HG02840 (cell line): ENCODE results near the gene ZNF808.
"Not testable (repeated sequence)": the region's sequence is repeated elsewhere in the genome, so short reads cannot be mapped to it uniquely, and the experiment has no call there.

Source experiments
- ATAC-seq: cut with Tn5 transposase; IDR thresholded peaks from one replicate; pipeline ENCODE4 v1.9.1; 2021; ENCODE audit warnings: mild to moderate bottlenecking, moderate library complexity, moderate number of reproducible peaks; ENCODE audit not compliant: unreplicated experiment, low FRiP score

Gene ZNF808

DNA sequence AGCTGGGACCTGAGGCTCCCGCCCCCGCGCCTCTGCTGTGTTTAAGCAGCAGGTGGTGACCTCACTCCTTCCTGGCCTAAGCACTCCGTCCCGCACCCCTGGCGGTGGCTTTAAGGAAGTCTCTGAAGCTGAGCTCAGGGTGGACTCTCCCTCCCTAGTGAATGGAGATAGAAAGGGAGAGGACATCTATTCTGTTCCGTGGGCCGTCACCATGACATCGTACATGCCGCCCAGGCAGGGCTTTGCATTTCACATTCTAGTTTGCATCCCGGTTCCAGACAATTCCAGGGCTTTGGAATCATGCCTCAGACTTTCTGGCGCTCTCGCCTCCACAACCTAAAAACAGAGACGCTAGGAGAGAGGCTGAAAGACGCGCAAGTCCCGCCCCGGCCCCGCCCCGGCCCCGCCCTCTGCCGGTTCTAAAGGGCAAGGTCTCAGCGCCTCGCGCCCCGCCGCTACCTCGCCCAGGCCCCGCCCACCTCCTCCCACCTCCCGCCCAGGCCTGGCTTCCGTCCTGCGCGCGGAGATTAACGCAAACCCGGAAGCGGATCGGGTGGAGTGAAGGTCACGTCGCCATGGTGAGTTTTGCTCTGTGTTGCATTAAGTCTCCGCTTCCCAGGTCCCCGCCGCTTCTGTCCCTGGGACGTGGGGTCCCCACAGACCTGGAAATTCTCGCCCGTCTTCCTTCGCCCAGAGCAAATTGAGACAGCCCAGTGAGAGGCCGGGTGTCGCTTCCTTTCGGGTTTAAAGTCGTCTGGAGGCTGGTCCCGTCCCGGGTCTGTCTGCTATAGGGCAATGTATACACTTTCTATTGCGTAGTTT lies at the start of gene ZNF808:
Gene ZNF808, plus strand, starts transcription at position 535 of the 822 bp plus-strand sequence. CDS start 15,617 bp downstream, outside the sequence.
- ATAC-seq = peak; percentile 86

DNA sequence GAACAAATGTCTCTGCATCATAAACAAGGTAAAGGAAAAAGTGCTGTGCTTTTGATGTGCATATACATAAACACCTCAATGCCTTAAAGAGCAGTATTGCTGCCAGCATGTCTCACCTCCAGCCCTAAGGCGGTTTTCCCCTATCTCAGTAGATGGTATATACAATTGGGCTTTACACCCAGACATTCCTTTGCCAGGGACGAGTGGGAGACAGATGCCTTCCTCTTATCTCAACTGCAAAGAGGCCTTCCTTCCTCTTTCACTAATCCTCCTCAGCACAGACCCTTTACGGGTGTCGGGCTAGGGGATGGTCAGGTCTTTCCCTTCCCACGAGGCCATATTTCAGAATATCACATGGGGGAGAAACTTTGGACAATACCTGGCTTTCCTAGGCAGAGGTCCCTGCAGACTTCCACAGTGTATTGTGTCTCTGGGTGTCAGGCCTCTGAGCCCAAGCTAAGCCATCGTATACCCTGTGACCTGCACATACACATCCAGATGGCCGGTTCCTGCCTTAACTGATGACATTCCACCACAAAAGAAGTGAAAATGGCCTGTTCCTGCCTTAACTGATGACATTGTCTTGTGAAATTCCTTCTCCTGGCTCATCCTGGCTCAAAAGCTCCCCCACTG lies 43.2 kb upstream of the ZNF808 start:
- ATAC-seq = not testable (repeated sequence)

DNA sequence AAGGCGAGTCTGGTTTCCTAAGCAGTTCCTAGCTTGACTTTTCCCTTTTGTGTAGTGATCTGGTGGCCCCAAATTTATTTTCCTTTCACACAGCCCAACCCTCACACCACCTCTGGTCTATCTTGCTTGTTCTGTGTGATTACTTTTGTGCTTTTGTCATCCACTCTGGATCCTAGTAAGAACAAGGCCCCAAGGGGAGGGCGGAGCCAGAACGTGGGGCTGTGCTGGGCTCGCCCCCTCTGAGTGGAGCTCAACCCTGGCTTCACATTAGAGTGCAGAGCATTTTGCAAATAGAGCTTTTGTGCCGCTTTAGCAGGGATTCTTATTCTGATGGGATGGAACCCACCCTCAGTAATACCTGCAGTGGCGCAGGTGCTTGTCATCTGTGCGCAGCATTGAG lies 42.4 kb upstream of the ZNF808 start:
- not testable (repeated sequence) for ATAC-seq

DNA sequence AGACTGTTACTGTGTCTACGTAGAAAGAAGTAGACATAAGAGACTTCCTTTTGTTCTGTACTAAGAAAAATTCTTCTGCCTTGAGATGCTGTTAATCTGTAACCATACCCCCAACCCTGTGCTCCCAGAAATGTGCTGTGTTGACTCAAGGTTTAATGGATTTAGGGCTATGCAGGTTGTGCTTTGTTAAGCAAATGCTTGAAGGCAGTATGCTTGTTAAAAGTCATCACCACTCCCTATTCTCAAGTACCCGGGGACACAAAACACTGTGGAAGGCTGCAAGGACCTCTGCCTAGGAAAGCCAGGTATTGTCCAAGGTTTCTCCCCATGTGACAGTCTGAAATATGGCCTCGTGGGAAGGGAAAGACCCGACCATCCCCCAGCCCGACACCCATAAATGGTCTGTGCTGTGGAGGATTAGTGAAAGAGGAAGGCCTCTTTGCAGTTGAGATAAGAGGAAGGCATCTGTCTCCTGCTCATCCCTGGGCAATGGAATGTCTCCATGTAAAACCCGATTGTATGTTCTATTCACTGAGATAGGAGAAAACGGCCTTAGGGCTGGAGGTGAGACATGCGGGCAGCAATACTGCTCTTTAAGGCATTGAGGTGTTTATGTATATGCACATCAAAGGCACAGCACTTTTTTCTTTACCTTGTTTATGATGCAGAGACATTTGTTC lies 41.8 kb upstream of the ZNF808 start:
- ATAC-seq = not testable (repeated sequence)

DNA sequence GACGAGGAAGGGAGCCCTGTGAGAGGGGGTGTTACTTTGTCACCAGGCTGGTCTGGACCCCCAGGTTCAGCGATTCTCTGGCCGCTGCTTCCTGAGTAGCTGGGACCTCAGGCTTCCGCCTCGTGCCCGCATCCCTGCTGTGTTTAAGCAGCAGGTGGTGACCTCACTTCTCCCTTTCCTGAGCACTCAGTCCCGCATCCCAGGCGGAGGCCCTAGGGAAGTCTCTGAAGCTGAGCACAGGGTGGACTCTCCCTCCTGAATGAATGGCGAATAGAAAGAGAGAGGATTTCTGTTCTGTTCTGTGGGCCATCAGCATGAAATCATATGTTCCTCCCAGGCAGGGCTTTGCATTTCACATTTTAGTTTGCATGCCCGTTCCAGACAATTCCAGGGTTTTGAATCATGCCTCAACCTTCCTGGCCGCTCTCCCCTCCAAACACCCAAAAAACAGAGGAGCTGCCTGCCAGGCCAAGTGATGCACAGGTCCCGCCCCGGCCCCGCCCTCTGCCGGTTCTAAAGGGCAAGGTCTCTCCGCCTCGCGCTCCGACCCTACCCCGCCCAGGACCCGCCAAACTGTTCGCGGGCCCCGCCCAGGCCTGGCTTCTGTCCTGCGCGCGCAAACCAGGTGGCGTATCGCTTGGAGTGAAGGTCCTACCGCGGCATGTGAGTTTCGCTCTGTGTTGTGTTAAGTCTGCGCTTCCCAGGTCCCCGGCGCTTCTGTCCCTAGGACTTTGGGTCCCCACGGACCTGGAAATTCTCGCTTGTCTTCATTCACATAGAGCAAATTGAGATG lies 35.1 kb upstream of the ZNF808 start:
- ATAC-seq = no peak

DNA sequence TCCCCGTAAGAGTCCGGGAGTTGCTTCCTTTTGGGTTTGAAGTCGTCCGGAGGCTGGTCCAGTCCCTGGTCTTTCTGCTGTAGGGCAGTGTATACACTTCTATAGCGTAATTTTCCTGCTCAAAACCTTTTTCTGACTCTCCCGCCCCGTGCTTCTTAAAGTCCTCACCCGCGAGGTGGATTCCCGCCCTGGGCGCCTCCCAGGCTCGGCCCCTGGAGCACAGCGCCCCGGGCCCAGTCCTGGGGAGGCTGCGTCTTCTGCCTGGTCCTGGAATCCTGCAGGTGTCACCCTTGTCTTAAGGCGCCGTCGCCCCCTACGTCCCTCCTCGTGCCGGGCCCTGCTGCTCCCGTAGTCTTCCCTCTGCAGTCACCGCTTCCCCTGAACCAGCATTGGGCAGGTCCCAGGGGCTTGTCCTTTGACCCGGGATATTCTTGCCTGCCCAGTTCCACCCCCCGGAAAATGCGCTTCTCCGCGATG lies 34.4 kb upstream of the ZNF808 start:
- ATAC-seq = no peak

DNA sequence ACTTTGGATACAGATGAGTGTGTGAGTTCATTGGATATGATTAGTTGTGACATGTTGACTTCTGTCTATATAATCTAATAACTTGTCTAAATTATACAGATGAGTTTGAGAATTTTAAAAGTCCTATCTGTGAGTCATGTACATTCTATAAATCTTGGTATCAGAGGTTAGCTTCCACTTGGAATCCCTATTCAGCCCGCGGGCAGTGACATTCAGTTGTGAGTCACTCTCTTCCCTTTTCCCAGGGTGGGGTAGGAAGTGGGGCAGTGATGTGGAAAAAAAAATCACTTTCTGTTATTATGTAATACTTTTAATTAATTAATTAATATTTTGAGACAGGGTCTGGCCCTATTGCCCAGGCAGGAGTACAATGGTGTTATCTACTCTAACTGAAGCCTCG lies 33.0 kb upstream of the ZNF808 start:
- no peak for ATAC-seq

DNA sequence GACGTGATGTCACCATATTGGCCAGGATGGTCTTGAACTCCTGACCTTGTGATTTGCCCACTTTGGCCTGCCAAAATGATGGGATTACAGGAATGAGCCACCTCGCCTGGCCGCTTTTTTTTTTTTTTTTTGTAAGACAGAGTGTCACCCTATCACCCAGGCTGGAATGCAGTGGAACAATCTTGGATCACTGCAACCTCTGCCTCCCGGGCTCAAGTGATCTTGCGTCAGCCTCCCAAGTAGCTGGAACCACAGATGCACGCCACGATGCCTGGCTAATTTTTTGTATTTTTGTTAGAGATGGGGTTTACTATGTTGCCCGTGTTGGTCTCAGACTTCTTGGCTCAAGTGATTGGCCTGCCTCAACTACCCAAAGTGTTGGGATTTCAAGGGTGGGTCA lies 28.9 kb upstream of the ZNF808 start:
- no peak for ATAC-seq

DNA sequence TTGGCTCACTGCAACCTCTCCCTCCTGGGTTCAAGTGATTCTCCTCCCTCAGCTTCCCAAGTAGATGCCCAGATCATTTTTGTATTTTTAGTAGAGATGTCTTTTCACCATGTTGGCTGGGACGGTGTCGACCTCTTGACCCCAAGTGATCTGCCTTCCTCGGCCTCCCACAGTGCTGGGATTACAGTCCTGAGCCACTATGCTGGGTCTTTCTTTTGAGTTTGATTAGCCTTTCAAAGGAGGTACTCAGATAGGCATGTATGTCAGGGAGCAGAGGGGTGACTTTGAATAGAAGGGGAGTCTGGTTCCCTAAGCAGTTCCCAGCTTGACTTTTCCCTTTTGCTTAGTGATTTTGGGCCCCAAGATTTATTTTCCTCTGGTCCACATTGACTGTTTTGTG lies 27.0 kb upstream of the ZNF808 start:
- ATAC-seq = not testable (repeated sequence)

DNA sequence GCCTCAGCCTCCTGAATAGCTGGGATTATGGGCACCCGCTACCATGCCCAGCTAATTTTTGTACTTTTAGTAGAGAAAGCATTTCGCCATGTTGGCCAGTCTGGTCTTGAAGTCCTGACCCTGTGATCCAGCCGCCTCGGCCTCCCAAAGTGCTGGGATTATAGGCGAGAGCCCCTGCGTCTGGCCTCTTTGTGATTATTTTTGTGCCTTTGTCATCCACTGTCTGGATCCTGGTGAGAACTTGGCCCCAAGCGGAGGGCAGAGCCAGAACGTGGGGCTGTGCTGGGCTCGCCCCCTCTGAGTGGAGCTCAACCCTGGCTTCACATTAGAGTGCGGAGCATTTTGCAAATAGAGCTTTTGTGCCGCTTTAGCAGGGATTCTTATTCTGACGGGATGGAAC lies 26.5 kb upstream of the ZNF808 start:
- not testable (repeated sequence) for ATAC-seq

DNA sequence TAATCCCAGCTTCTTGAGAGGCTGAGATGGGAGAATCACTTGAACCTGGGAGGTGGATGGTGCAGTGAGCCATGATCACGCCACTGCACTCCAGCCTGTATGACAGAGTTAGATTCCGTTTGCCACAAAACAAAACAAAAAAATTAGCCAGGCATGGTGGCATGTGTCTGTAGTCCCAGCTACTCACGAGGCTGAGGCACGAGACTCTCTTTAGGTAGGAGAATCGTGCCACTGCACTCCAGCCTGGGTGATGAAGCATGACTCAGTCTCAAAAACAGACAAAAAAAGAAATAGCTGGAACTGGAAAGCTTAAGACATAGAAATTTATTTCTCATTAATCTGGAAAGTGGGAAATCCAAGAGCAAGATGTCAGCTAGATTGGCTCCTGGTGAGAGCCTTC lies 20.2 kb upstream of the ZNF808 start:
- ATAC-seq = no peak

DNA sequence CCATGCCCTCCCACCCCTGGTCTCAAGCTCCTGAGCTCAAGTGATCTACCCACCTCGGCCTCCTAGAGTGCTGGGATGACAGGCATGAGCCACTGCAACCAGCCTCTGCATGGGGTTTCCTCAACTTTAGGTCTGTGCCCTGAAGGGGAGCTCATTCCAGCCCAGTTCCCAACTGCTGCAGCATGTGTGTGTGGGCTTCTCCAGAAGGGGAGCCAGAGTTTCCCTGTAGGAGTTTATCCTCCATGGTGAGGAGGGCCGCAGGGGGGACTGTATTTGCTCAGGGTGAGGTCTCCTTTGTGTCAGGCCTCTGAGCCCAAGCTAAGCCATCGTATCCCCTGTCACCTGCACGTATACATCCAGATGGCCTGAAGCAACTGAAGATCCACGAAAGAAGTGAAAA lies 11.3 kb upstream of the ZNF808 start:
- ATAC-seq = no peak

DNA sequence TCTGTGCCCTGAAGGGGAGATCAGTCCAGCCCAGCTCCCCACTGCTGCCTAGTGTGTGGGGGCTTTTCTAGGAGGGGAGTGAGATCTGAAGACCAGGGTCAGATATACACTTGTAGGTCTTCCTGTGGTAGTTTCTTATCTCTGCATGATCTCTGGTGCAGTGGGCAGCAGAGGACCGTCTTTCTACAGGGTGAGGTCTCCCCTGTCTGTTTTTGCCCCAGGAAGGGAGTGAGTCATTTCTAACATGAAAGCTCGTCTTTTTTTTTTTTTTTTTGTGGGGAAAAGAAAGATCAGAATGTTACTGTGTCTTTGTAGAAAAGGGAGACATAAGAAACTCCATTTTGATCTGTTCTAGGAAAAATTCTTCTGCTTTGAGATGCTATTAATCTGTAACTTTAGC lies 8.8 kb upstream of the ZNF808 start:
- no peak for ATAC-seq

DNA sequence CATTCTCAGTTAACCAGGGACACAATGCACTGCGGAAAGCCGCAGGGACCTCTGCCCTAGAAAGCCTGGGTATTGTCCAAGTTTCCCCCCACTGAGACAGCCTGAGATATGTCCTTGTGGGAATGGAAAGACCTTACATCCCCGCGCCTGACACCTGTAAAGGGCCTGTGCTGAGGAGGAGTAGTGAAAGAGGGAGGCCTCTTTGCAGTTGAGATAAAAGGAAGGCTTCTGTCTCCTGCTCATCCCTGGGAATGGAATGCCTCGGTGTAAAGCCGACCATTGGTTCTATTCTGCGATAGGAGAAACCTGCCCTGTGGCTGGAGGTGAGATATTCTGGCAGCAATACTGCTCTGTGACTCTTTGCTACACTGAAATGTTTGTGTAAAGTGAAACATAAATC lies 8.3 kb upstream of the ZNF808 start:
- ATAC-seq = not testable (repeated sequence)

DNA sequence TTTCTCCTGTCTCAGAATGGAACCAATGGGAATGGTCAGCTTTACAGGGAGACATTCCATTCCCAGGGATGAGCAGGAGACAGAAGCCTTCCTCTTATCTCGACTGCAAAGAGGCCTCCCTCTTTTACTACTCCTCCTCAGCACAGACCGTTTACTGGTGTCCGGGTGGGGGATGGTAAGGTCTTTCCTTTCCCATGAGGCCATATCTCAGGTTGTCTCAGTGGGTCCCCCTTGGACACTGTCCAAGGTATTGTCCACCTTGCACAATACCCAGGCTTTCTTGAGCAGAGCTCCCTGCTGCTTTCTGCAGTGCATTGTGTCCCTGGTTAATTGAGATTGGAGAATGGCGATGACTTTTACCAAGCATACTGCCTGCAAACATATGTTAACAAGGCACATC lies 7.5 kb upstream of the ZNF808 start:
- no peak for ATAC-seq

DNA sequence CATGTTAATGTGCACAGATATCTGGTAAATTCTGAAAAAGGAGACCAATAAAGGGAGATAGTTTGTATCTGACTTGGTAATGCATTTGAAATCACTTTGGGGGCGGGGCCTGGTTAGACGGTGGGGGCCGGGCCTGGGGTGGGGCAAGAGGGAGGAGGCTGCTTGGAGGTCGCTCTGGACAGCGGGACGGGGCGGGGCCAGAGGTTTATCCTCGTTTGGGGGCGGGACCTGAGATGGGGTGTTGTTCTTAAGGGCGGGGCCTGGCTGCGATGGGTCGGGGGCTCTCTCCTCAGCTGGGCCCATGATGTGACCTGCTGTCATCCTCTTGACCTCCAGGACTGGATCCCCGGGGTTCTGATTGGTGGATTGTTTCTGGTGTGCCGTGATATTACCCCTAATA lies 4.9 kb upstream of the ZNF808 start:
- ATAC-seq = no peak

DNA sequence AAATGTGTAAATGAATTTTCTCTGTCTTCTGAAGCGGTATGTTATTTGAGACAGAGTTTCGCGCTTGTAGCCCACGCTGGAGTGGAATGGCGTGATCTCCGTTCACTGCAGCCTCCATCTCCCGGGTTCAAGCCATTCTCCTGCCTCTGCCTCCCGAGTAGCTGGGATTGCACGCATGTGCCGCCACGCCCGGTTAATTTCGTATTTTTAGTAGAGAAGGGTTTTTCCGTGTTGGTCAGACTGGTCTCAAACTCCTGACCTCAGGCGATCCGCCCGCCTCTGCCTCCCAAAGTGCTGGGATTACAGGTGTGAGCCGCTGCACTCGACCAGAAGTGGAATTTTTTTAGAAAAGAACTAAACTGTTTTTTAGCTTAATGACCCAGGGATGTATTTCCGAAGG lies 3.4 kb upstream of the ZNF808 start:
- ATAC-seq = no peak

DNA sequence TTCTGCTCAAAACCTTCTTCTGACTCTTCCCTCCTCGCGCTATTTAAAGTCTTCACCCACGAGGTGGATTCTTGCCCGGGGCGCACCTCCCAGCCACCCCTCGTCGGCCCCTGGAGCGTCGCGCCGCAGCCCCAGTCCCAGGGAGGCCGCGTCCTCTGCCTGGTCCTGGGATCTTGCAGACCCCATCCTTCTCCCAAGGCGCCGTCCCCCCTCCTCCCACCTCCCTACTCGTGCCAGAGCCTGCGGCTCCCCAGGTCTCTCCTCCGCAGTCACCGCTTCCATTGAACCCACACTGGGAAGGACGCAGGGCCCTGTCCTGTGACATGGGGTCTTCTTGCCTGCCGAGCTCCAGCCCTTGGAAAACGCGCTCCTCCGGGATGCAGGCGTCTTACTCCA lies 486 bp downstream of the ZNF808 start:
- peak; percentile 16 for ATAC-seq

DNA sequence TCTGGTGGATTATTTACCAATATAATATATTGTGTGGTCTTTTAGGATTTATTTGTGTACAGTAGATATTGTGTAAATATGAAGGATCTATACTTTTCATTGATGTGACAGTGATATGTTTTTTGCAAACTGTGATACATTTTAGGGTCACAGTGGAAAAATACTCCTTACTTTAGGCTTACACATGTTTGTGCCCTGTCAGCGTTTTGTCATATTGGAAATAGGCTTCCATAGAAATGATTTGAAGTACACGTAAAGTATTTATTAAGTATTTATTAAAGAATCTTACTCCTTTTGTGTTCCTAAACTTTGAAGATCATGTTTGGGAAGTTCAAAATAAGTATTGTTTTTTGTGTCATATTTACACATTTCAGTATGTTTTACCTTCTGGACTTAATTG lies 5.0 kb downstream of the ZNF808 start:
- no peak for ATAC-seq

DNA sequence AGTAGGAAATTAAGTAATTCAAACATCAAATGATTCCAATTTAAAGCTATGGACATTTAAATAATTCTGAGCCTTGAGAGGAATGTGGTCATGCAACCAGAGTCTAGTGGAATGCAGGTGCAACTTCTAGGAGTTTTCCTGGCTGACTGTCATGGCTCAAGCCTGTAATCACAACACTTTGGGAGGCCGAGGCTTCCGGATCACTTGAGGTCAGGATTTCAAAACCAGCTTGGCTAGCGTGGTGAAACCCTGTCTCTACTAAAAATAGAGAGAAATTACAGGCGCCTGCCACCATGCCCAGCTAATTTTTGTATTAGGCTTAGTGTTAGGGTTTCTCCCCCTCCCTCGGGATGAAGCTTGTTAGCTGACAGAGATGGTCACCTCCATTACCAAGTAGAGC lies 6.4 kb downstream of the ZNF808 start:
- no peak for ATAC-seq

DNA sequence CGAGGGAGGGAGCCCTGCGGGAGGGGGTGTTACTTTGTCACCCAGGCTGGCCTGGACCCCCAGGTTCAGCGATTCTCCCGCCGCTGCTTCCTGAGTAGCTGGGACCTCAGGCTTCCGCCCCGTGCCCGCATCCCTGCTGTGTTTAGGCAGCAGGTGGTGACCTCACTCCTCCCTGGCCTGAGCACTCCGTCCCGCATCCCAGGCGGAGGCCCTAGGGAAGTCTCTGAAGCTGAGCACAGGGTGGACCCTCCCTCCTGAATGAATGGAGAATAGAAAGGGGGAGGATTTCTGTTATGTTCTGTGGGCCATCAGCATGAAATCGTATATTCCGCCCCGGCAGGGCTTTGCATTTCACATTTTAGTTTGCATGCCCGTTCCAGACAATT lies 7.9 kb downstream of the ZNF808 start:
- ATAC-seq = peak; percentile 8
